WTC11 (cell line): ENCODE measurements around the gene ETV5.

ENCODE experiments used
- CTCF ChIP-seq: fragments of 200-600 bp; IDR thresholded peaks from 2 replicates; pipeline ENCODE4 v1.8.0; 2022; ENCODE audit warnings: antibody characterized with exemption
- MAX ChIP-seq: sonication (generic); formaldehyde crosslinking; IDR thresholded peaks from 2 replicates; pipeline ENCODE4 v1.8.0; 2022; ENCODE audit warnings: mild to moderate bottlenecking, missing genetic modification reagents
- SMAD4 ChIP-seq: sonication (generic); formaldehyde crosslinking; IDR thresholded peaks from 2 replicates; pipeline ENCODE4 v1.8.0; 2022; ENCODE audit warnings: mild to moderate bottlenecking, missing genetic modification reagents
- ZNF263 ChIP-seq: sonication (generic); formaldehyde crosslinking; IDR thresholded peaks from 2 replicates; pipeline ENCODE4 v1.8.1; 2022; ENCODE audit warnings: low read depth, mild to moderate bottlenecking, moderate library complexity, missing genetic modification reagents

GRCh38 chr3:186003610-186004009 is 105.3 kb downstream of the ETV5 start:
- TF ChIP-seq CTCF = no peak
- TF ChIP-seq ZNF263 (CRISPR knock-in tag) = no peak
- TF ChIP-seq MAX (CRISPR knock-in tag) = no peak
- TF ChIP-seq SMAD4 = no peak
